NCI-H446 treated with DMSO at 0.1 percent for 48 hours (cell line): ENCODE results near the gene RACGAP1.

Experiments
- DNase-seq: peaks from one replicate; lab custom pipeline; 2025; lab: John Stamatoyannopoulos, UW

The RACGAP1 gene

GRCh38 chr12:49968471-49968870 lies 56.8 kb downstream of the RACGAP1 start:
- no peak for DNase-seq

DNA sequence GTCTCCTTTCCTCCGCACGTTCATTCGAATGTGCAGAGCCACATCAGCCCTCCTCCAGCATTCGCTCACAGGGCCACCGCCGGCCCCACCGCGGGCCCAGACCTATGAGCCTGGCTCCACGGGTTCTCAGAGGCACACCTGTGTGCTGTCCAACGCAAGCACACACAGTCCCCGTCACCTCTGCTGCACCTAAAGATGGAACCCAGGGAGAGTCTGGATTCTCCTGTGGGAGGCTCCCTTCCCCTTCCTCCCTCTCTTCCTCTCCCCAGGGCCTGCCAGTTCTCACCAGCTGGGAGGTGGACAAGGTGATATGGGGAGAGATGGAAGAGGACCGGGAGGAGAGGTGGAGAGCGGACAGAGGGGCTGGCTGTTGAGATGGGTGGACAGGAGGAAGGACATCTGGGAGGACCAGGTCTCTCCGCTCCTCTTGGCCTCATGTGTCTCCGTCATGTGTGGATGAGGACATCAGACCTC lies 57.5 kb downstream of the RACGAP1 start:
- DNase-seq: no peak

GRCh38 chr12:49967042-49967776 lies 58.1 kb downstream of the RACGAP1 start:
- DNase-seq: peak; percentile 62

- DNase-seq: no peak
Measured at GRCh38 chr12:49966511-49967041, 58.7 kb downstream of the RACGAP1 start.

- DNase-seq: no peak
Measured at GRCh38 chr12:49965836-49966235, 59.5 kb downstream of the RACGAP1 start.

DNA sequence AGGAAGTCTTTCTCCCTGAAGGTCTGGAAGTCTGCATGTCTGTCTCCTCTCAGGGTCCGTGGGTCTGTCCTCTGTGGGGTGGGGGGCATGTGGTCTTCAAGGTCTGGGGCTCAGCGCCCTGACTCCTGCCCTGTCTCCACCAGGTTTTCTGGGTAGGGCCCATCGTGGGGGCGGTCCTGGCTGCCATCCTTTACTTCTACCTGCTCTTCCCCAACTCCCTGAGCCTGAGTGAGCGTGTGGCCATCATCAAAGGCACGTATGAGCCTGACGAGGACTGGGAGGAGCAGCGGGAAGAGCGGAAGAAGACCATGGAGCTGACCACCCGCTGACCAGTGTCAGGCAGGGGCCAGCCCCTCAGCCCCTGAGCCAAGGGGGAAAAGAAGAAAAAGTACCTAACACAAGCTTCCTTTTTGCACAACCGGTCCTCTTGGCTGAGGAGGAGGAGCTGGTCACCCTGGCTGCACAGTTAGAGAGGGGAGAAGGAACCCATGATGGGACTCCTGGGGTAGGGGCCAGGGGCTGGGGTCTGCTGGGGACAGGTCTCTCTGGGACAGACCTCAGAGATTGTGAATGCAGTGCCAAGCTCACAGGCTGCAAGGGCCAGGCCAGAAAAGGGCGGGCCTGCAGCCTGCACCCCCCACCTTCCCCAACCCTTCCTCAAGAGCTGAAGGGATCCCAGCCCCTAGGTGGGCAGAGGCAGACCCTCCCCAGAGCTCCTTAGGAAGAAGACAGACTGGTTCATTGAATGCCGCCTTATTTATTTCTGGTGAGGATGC lies 60.3 kb downstream of the RACGAP1 start:
- no peak for DNase-seq

- no peak for DNase-seq
Measured at GRCh38 chr12:49963976-49964815, 61.1 kb downstream of the RACGAP1 start.

GRCh38 chr12:49962861-49963765 lies 62.2 kb downstream of the RACGAP1 start:
- DNase-seq: peak; percentile 65

DNA sequence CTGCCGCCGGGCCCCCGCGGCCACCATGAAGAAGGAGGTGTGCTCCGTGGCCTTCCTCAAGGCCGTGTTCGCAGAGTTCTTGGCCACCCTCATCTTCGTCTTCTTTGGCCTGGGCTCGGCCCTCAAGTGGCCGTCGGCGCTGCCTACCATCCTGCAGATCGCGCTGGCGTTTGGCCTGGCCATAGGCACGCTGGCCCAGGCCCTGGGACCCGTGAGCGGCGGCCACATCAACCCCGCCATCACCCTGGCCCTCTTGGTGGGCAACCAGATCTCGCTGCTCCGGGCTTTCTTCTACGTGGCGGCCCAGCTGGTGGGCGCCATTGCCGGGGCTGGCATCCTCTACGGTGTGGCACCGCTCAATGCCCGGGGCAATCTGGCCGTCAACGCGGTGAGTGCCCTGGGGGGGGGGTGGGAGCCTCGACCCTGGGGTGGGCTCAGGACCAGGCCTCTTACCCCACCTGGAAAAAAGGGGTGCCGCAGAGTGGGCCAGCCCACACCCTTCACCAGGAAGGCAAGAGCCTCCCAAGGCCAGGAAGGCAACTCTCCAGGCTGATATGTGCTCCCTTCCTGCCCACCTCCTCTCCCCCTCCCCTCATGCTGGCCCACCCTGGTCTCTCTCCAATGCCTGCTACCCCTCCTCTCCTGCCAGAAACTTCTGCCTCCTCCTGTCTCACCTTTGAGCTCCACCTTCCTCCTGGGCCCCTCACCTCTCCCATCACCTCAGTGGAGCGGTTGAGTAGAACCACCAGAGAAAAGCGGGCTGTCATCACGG lies 63.1 kb downstream of the RACGAP1 start:
- no peak for DNase-seq

DNA sequence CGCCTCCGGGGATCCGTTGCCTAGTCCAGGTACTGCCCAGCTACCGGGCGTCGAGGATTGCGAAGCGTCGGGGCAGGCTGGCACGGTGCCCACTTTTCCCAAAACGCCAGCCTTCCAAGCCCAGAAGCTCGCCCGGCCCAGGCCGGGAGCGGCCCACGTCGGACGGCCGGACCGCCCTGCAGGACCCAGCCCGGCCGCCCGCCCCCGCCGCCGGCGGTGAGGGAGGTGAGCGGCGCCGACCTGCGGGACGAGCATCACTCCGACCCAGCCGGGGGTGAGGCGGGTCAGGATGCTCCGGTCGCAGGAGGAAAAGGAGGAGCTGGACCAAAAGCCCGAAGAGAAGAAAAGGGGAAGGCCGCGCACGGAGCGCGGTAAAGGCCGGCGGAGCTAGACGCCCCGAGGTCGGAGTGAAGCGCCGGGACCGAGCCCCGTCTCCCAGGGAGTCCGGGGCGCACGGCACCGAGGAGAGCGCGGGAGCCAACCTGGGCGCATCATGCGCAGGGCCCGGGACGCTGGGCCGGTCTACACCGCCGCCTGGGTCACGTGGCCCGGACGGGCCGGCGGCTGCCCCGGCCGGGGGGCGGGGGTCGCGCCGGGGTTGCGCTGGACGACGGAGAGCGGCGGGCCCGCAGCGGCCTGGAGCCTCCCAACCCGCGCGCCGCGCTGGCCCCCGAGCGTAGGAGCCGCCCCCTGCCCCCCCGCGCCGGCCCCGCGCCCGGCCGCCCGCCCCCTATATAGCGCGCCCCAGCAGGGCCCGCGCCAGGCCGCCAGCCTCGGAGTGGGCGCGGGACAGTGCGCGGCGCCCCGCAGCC lies 64.0 kb downstream of the RACGAP1 start, which contains the start of gene AQP5:
TSS of gene AQP5 (plus strand) at position 762 of the 812 bp plus-strand sequence. CDS start 146 bp downstream, outside the sequence.
- DNase-seq: no peak

GRCh38 chr12:49960474-49961110 lies 64.7 kb downstream of the RACGAP1 start:
- DNase-seq: no peak

- DNase-seq: no peak
Measured at GRCh38 chr12:49959685-49960473, 65.4 kb downstream of the RACGAP1 start.

GRCh38 chr12:49957570-49957967 lies 67.7 kb downstream of the RACGAP1 start:
- no peak for DNase-seq

DNA sequence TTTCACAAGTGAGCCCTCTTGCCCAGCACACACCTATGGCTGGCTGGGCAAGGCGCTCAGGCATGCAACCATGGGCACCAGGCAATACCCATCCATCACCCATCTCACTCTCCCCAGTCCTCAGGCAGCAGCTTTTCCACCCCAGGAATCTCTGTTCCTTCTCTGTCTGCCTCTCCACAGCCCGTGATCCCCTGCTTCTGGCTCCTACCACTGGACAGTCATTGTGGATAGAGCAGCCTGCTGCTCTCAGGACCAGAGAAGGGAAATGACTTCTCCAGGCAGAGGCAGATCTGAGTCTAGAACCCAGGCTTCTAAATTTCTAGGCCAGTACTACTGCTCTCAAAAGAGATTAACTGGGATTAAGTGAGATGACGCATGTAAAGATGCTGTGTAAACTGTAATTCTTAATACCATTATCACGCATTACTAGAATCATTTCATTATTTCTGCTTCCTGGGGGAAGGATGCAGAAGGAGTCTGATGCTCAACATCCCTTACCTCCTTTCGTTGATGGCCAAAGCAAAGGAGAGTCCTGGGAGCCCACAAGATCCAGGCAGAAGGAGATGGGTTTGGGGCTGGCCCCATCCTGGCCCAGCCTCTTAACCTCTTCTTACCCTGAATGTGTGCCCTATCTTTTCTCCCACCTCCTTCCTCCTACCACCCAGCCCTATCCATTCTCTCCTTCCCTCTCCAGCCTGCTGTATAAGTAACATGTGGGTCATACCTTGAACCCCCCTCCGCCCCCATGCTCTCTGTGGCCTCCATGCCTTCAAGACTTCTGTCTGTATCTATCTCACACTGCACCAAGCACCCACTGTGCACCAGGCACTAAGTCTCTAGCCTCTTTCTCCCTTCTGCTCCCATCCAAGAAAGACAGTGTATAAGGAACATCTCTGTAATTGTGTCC lies 68.4 kb downstream of the RACGAP1 start:
- no peak for DNase-seq

DNA sequence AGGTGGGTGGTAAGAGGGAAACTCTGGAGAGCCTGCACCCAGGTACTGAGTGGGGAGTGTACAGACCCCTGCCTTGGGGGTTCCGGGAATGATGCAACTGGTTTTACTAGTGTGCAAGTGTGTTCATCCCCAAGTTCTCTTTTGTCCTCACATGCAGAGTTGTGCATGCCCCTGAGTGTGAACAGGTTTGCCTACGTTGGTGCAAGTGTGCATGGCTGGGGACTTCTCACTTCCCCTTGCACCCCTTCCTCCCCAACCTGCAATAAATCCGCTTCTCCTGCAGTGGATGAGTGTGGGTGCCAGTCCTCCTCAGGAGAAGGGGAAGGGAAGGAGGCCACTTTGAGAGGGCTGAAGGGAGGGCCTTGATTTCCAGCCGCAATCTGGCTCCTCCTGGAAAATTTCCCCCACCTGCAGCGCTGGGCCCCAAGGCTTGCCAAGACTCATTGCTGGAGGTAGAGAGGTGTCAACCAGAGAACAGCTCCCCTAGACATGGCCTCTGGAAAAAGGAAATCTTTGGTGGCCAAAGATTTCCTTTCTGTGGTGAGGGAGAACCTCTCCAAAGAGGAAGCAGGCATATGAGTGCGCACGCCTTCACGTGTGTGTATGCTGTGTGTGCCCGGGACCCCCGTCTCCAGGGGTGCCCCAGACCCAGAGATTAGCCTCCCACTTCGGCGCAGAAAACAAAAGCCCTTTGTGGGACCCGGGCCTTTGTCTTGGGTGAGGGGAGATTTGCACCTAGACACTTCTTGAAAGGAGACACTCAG lies 69.2 kb downstream of the RACGAP1 start:
- no peak for DNase-seq
